B cell (primary cell): Measurements from ENCODE around the gene CALM1. TPM values are rescaled to one million over a fixed set of nuclear protein-coding genes. Genes with fewer than 3 reads are reported as not detected.

Source experiments
- ATAC-seq: fragments of 200-7000 bp; cut with Tn5 transposase; one replicate; pipeline ENCODE4 v1.10.0; 2021; ENCODE audit warnings: low read depth, mild to moderate bottlenecking, moderate number of reproducible peaks, moderate library complexity
- CTCF ChIA-PET: fragments of 350-600 bp; sonication (Branson Sonifier 250); formaldehyde crosslinking; loops from one replicate; lab custom pipeline; 2021; ENCODE audit warnings: antibody characterized with exemption, inconsistent platforms; lab: Charles Lee
- POLR2A ChIA-PET: fragments of 350-600 bp; sonication (Branson Sonifier 250); formaldehyde crosslinking; loops from one replicate; lab custom pipeline; 2021; ENCODE audit warnings: antibody characterized with exemption; lab: Charles Lee
- DNase-seq: peaks from one replicate; pipeline ENCODE4 v3.0.0; 2013
- H2AFZ ChIP-seq: 2 replicates; pipeline ENCODE4 v1.6.1; 2012; ENCODE audit warnings: mild to moderate bottlenecking, low read depth, low read length; ENCODE audit not compliant: insufficient read depth, poor library complexity, severe bottlenecking
- H3K27ac ChIP-seq, 2 donors: 1 replicate in 1 of 2; 2 replicates in 1 of 2; pipeline ENCODE4 v1.5.1; 2012 to 2013; ENCODE audit warnings: low read length in 2 of 2, mild to moderate bottlenecking in 2 of 2, moderate library complexity in 1 of 2
- H3K27me3 ChIP-seq, 4 experiments: fragments of 200-600 bp in 1 of 4; sonication (generic) in 1 of 4; replicated peaks in 1 of 4; 1 replicate in 2 of 4; 2 replicates in 2 of 4; pipeline versions ENCODE4 v1.6.1 to v1.7.0; 2013 to 2016; ENCODE audit warnings: low read length in 3 of 4, mild to moderate bottlenecking in 2 of 4, mixed read lengths in 1 of 4, moderate library complexity in 1 of 4; ENCODE audit not compliant: insufficient read depth in 4 of 4, control insufficient read depth in 3 of 4; ENCODE audit errors: control extremely low read depth in 1 of 4
- H3K36me3 ChIP-seq, 2 experiments: replicated peaks in 1 of 2; 1 replicate in 1 of 2; 2 replicates in 1 of 2; pipeline versions ENCODE4 v1.6.1 to v1.7.1; 2013; ENCODE audit warnings: low read length in 1 of 2; ENCODE audit not compliant: insufficient read depth in 2 of 2, control insufficient read depth in 1 of 2; ENCODE audit errors: control extremely low read depth in 1 of 2, extremely low read depth in 1 of 2
- H3K4me1 ChIP-seq, 2 donors: fragments of 200-600 bp in 1 of 2; sonication (generic) in 1 of 2; 1 replicate in 1 of 2; 2 replicates in 1 of 2; pipeline versions ENCODE4 v1.5.1 to v1.6.1; 2013 to 2017; ENCODE audit warnings: low read length in 2 of 2; ENCODE audit not compliant: control insufficient read depth in 2 of 2, insufficient read depth in 2 of 2
- H3K4me2 ChIP-seq: replicated peaks from 2 replicates; pipeline ENCODE3; 2012; ENCODE audit warnings: mild to moderate bottlenecking, low read depth, low read length; ENCODE audit not compliant: poor library complexity, severe bottlenecking
- H3K4me3 ChIP-seq, 5 experiments: fragments of 200-600 bp in 1 of 5; sonication (generic) in 1 of 5; 1 replicate in 3 of 5; 2 replicates in 2 of 5; pipeline versions ENCODE4 v1.5.1 to v1.7.0; 2011 to 2016; ENCODE audit warnings: low read length in 4 of 5, mild to moderate bottlenecking in 4 of 5, low read depth in 2 of 5, control low read depth in 1 of 5, moderate library complexity in 1 of 5; ENCODE audit not compliant: insufficient read depth in 1 of 5; ENCODE audit errors: control extremely low read depth in 1 of 5, extremely low read depth in 1 of 5
- H3K79me2 ChIP-seq: fragments of 200-600 bp; sonication (generic); one replicate; pipeline ENCODE4 v1.6.0; 2016; ENCODE audit warnings: low read length; ENCODE audit not compliant: control insufficient read depth, insufficient read depth
- H3K9ac ChIP-seq: fragments of 200-600 bp; sonication (generic); 2 replicates; pipeline ENCODE4 v1.6.1; 2017; ENCODE audit warnings: mild to moderate bottlenecking, low read length, moderate library complexity
- H3K9me3 ChIP-seq, 3 donors: one replicate each; pipeline versions ENCODE4 v1.6.1 to v1.7.1; 2013; ENCODE audit warnings: low read length in 2 of 3; ENCODE audit not compliant: control insufficient read depth in 2 of 3, insufficient read depth in 1 of 3; ENCODE audit errors: control extremely low read depth in 1 of 3
- H4K20me1 ChIP-seq: 2 replicates; pipeline ENCODE4 v1.6.0; 2012; ENCODE audit warnings: mild to moderate bottlenecking, low read length; ENCODE audit not compliant: insufficient read depth, control insufficient read depth, poor library complexity, severe bottlenecking
- H3K27ac Mint-ChIP-seq: one replicate; pipeline ENCODE4 v1.8.0; 2021; ENCODE audit warnings: mixed read lengths
- H3K27me3 Mint-ChIP-seq: one replicate; pipeline ENCODE4 v1.8.0; 2021; ENCODE audit warnings: mixed read lengths
- H3K4me1 Mint-ChIP-seq: one replicate; pipeline ENCODE4 v1.8.0; 2021; ENCODE audit warnings: mixed read lengths
- H3K4me3 Mint-ChIP-seq: one replicate; pipeline ENCODE4 v1.8.0; 2021; ENCODE audit warnings: mixed read lengths
- H3K9me3 Mint-ChIP-seq: one replicate; pipeline ENCODE4 v1.8.0; 2022; ENCODE audit warnings: mixed read lengths; ENCODE audit not compliant: insufficient read depth
- EZH2 ChIP-seq: IDR thresholded peaks from 2 replicates; pipeline ENCODE4 v1.6.1; 2012; ENCODE audit warnings: borderline replicate concordance, low read depth, mild to moderate bottlenecking, moderate library complexity, low read length; ENCODE audit not compliant: insufficient read depth, poor library complexity, severe bottlenecking
- WGBS: methylation state at CpG from one replicate; pipeline ENCODE4 v1.1.5; 2013; ENCODE audit warnings: missing lambda C conversion rate; ENCODE audit not compliant: insufficient coverage; 5-methylcytosine and 5-hydroxymethylcytosine counted together
- intact Hi-C: fragments of 100-400 bp; cut with micrococcal nuclease; formaldehyde crosslinking; loops from one replicate; pipeline ENCODE4 v1.10.0; 2022
- polyA minus RNA-seq: library from RNA; depleted of rRNA, polyadenylated mRNA; stranded (reverse); fragments of >200 nt; gene quantifications from 2 replicates; pipeline ENCODE4 v1.2.3, GENCODE V29; 2012
- polyA plus RNA-seq: library from polyadenylated mRNA; depleted of rRNA; stranded (reverse); fragments of >200 nt; gene quantifications from 2 replicates; pipeline ENCODE4 v1.2.3, GENCODE V29; 2012
- total RNA-seq, 2 donors: library from RNA; stranded (reverse); fragments of 120-200 nt in 1 of 2; gene quantifications; 1 replicate in 1 of 2; 2 replicates in 1 of 2; pipeline versions ENCODE4 v1.2.3 to v1.2.4, GENCODE V29; 2013 to 2022
- TF ChIP-seq, protein P1 (sequence below): fragments of 200-600 bp; IDR thresholded peaks from one replicate; pipeline ENCODE4 v1.8.0; 2022; ENCODE audit warnings: antibody characterized with exemption, mild to moderate bottlenecking

CALM1 gene
- total RNA-seq (251 and 267 TPM in 2 replicates), polyA plus RNA-seq (264 and 383 TPM in 2 replicates), polyA minus RNA-seq (462 and 474 TPM in 2 replicates)
- total RNA-seq (2013) = 330 TPM

GRCh38 chr14:90396341-90397339 is at the start of gene CALM1:
CALM1 (plus strand) TSS chr14:90397029; CDS start chr14:90397231, 202 bp downstream.
- POLR2A ChIA-PET = interaction anchor here (0.5 to 5.2 kb wide), 5 partner anchors 14 to 1770 kb away, joined by 3 to 117 read pairs (median 9); no protein-coding TSS in a partner anchor
- Mint-ChIP-seq H3K4me1 (peaks cover 34% of the 10 kb centered on the region), H3K4me3 (peak within 1 kb of the TSS; percentile 96), H3K27ac (peak within 1 kb of the TSS; percentile 97), H3K27me3 (no peaks in the 10 kb centered on the region), H3K9me3 (no peaks in the 10 kb centered on the region)
- intact Hi-C loops = loop anchor here (1.0 to 5.0 kb wide), 4 partner anchors 13 to 1711 kb away; partner anchors contain the start of genes ATXN3 and GPR68
- peaks cover 43% of the 10 kb centered on the region for H4K20me1 ChIP-seq
- CTCF ChIA-PET = interaction anchor here (2.0 to 3.2 kb wide), 2 partner anchors 14 to 362 kb away, joined by 7 to 28 read pairs; no protein-coding TSS in a partner anchor
- H3K36me3 ChIP-seq = peaks cover 0 to 17% of the 10 kb centered on the region in 2 experiments
- 2% methylated on average over 78 of the region's 89 CpGs for WGBS
- peak within 1 kb of the TSS; percentile 71 to 82 for H3K27ac ChIP-seq
- peak within 1 kb of the TSS; percentile 66 to 100 (median 88) for H3K4me3 ChIP-seq
- H3K27me3 ChIP-seq = no peaks in the 10 kb centered on the region
- H3K9ac ChIP-seq = peak within 1 kb of the TSS; percentile 84
- peak within 1 kb of the TSS; percentile 91 for H2AFZ ChIP-seq
- peak; percentile 71 for ATAC-seq
- peak within 1 kb of the TSS; percentile 99 for H3K4me2 ChIP-seq
- no peaks in the 10 kb centered on the region for H3K9me3 ChIP-seq
- peak; percentile 98 for DNase-seq
- H3K4me1 ChIP-seq = peaks cover 29 to 35% of the 10 kb centered on the region in 2 donors
- H3K79me2 ChIP-seq = peaks cover 39% of the 10 kb centered on the region
- TF ChIP-seq, protein P1, sequence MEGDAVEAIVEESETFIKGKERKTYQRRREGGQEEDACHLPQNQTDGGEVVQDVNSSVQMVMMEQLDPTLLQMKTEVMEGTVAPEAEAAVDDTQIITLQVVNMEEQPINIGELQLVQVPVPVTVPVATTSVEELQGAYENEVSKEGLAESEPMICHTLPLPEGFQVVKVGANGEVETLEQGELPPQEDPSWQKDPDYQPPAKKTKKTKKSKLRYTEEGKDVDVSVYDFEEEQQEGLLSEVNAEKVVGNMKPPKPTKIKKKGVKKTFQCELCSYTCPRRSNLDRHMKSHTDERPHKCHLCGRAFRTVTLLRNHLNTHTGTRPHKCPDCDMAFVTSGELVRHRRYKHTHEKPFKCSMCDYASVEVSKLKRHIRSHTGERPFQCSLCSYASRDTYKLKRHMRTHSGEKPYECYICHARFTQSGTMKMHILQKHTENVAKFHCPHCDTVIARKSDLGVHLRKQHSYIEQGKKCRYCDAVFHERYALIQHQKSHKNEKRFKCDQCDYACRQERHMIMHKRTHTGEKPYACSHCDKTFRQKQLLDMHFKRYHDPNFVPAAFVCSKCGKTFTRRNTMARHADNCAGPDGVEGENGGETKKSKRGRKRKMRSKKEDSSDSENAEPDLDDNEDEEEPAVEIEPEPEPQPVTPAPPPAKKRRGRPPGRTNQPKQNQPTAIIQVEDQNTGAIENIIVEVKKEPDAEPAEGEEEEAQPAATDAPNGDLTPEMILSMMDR = no peak
- no peak for TF ChIP-seq EZH2
